B cell (primary cell): ENCODE measurements around the gene ERC1. TPM values are rescaled to one million over a fixed set of nuclear protein-coding genes. Genes with fewer than 3 reads are reported as not detected.

Source experiments
- ATAC-seq: fragments of 200-7000 bp; cut with Tn5 transposase; one replicate; pipeline ENCODE4 v1.10.0; 2021; ENCODE audit warnings: low read depth, mild to moderate bottlenecking, moderate number of reproducible peaks, moderate library complexity
- CTCF ChIA-PET: fragments of 350-600 bp; sonication (Branson Sonifier 250); formaldehyde crosslinking; loops from one replicate; lab custom pipeline; 2021; ENCODE audit warnings: antibody characterized with exemption, inconsistent platforms; lab: Charles Lee
- POLR2A ChIA-PET: fragments of 350-600 bp; sonication (Branson Sonifier 250); formaldehyde crosslinking; loops from one replicate; lab custom pipeline; 2021; ENCODE audit warnings: antibody characterized with exemption; lab: Charles Lee
- DNase-seq: peaks from one replicate; pipeline ENCODE4 v3.0.0; 2013
- H2AFZ ChIP-seq: 2 replicates; pipeline ENCODE4 v1.6.1; 2012; ENCODE audit warnings: mild to moderate bottlenecking, low read depth, low read length; ENCODE audit not compliant: insufficient read depth, poor library complexity, severe bottlenecking
- H3K27ac ChIP-seq, 2 donors: 1 replicate in 1 of 2; 2 replicates in 1 of 2; pipeline ENCODE4 v1.5.1; 2012 to 2013; ENCODE audit warnings: low read length in 2 of 2, mild to moderate bottlenecking in 2 of 2, moderate library complexity in 1 of 2
- H3K27me3 ChIP-seq, 4 experiments: fragments of 200-600 bp in 1 of 4; sonication (generic) in 1 of 4; replicated peaks in 1 of 4; 1 replicate in 2 of 4; 2 replicates in 2 of 4; pipeline versions ENCODE4 v1.6.1 to v1.7.0; 2013 to 2016; ENCODE audit warnings: low read length in 3 of 4, mild to moderate bottlenecking in 2 of 4, mixed read lengths in 1 of 4, moderate library complexity in 1 of 4; ENCODE audit not compliant: insufficient read depth in 4 of 4, control insufficient read depth in 3 of 4; ENCODE audit errors: control extremely low read depth in 1 of 4
- H3K36me3 ChIP-seq, 2 experiments: replicated peaks in 1 of 2; 1 replicate in 1 of 2; 2 replicates in 1 of 2; pipeline versions ENCODE4 v1.6.1 to v1.7.1; 2013; ENCODE audit warnings: low read length in 1 of 2; ENCODE audit not compliant: insufficient read depth in 2 of 2, control insufficient read depth in 1 of 2; ENCODE audit errors: control extremely low read depth in 1 of 2, extremely low read depth in 1 of 2
- H3K4me1 ChIP-seq, 2 donors: fragments of 200-600 bp in 1 of 2; sonication (generic) in 1 of 2; 1 replicate in 1 of 2; 2 replicates in 1 of 2; pipeline versions ENCODE4 v1.5.1 to v1.6.1; 2013 to 2017; ENCODE audit warnings: low read length in 2 of 2; ENCODE audit not compliant: control insufficient read depth in 2 of 2, insufficient read depth in 2 of 2
- H3K4me2 ChIP-seq: replicated peaks from 2 replicates; pipeline ENCODE3; 2012; ENCODE audit warnings: mild to moderate bottlenecking, low read depth, low read length; ENCODE audit not compliant: poor library complexity, severe bottlenecking
- H3K4me3 ChIP-seq, 5 experiments: fragments of 200-600 bp in 1 of 5; sonication (generic) in 1 of 5; 1 replicate in 3 of 5; 2 replicates in 2 of 5; pipeline versions ENCODE4 v1.5.1 to v1.7.0; 2011 to 2016; ENCODE audit warnings: low read length in 4 of 5, mild to moderate bottlenecking in 4 of 5, low read depth in 2 of 5, control low read depth in 1 of 5, moderate library complexity in 1 of 5; ENCODE audit not compliant: insufficient read depth in 1 of 5; ENCODE audit errors: control extremely low read depth in 1 of 5, extremely low read depth in 1 of 5
- H3K79me2 ChIP-seq: fragments of 200-600 bp; sonication (generic); one replicate; pipeline ENCODE4 v1.6.0; 2016; ENCODE audit warnings: low read length; ENCODE audit not compliant: control insufficient read depth, insufficient read depth
- H3K9ac ChIP-seq: fragments of 200-600 bp; sonication (generic); 2 replicates; pipeline ENCODE4 v1.6.1; 2017; ENCODE audit warnings: mild to moderate bottlenecking, low read length, moderate library complexity
- H3K9me3 ChIP-seq, 3 donors: one replicate each; pipeline versions ENCODE4 v1.6.1 to v1.7.1; 2013; ENCODE audit warnings: low read length in 2 of 3; ENCODE audit not compliant: control insufficient read depth in 2 of 3, insufficient read depth in 1 of 3; ENCODE audit errors: control extremely low read depth in 1 of 3
- H4K20me1 ChIP-seq: 2 replicates; pipeline ENCODE4 v1.6.0; 2012; ENCODE audit warnings: mild to moderate bottlenecking, low read length; ENCODE audit not compliant: insufficient read depth, control insufficient read depth, poor library complexity, severe bottlenecking
- H3K27ac Mint-ChIP-seq: one replicate; pipeline ENCODE4 v1.8.0; 2021; ENCODE audit warnings: mixed read lengths
- H3K27me3 Mint-ChIP-seq: one replicate; pipeline ENCODE4 v1.8.0; 2021; ENCODE audit warnings: mixed read lengths
- H3K4me1 Mint-ChIP-seq: one replicate; pipeline ENCODE4 v1.8.0; 2021; ENCODE audit warnings: mixed read lengths
- H3K4me3 Mint-ChIP-seq: one replicate; pipeline ENCODE4 v1.8.0; 2021; ENCODE audit warnings: mixed read lengths
- H3K9me3 Mint-ChIP-seq: one replicate; pipeline ENCODE4 v1.8.0; 2022; ENCODE audit warnings: mixed read lengths; ENCODE audit not compliant: insufficient read depth
- CTCF ChIP-seq: fragments of 200-600 bp; IDR thresholded peaks from one replicate; pipeline ENCODE4 v1.8.0; 2022; ENCODE audit warnings: antibody characterized with exemption, mild to moderate bottlenecking
- EZH2 ChIP-seq: IDR thresholded peaks from 2 replicates; pipeline ENCODE4 v1.6.1; 2012; ENCODE audit warnings: borderline replicate concordance, low read depth, mild to moderate bottlenecking, moderate library complexity, low read length; ENCODE audit not compliant: insufficient read depth, poor library complexity, severe bottlenecking
- WGBS: methylation state at CpG from one replicate; pipeline ENCODE4 v1.1.5; 2013; ENCODE audit warnings: missing lambda C conversion rate; ENCODE audit not compliant: insufficient coverage; 5-methylcytosine and 5-hydroxymethylcytosine counted together
- intact Hi-C: fragments of 100-400 bp; cut with micrococcal nuclease; formaldehyde crosslinking; loops from one replicate; pipeline ENCODE4 v1.10.0; 2022
- polyA plus RNA-seq: library from polyadenylated mRNA; depleted of rRNA; stranded (reverse); fragments of >200 nt; gene quantifications from 2 replicates; pipeline ENCODE4 v1.2.3, GENCODE V29; 2012
- total RNA-seq, 2 donors: library from RNA; stranded (reverse); fragments of 120-200 nt in 1 of 2; gene quantifications; 1 replicate in 1 of 2; 2 replicates in 1 of 2; pipeline versions ENCODE4 v1.2.3 to v1.2.4, GENCODE V29; 2013 to 2022

ERC1 gene
- total and polyA plus RNA-seq, 2 donors (not counting 1 experiment from before 2014, with no cell fraction given): 4.0 to 77.6 TPM

- Histone ChIP-seq H3K27me3 (no peaks in the 10 kb centered on the region), H3K4me2 (no peak overlapping the region), H3K9me3 (peaks cover 0 to 4% (median 0%) of the 10 kb centered on the region in 3 donors), H2AFZ (no peak overlapping the region), H3K4me1 (no peaks in the 10 kb centered on the region), H4K20me1 (no peaks in the 10 kb centered on the region), H3K9ac (no peak overlapping the region), H3K79me2 (peaks cover 3% of the 10 kb centered on the region), H3K4me3 (no peak overlapping the region), H3K36me3 (peaks cover 4 to 15% of the 10 kb centered on the region in 2 experiments), H3K27ac (no peak overlapping the region)
- Mint-ChIP-seq H3K27me3 (no peaks in the 10 kb centered on the region), H3K4me3 (no peak overlapping the region), H3K4me1 (no peaks in the 10 kb centered on the region), H3K27ac (no peak overlapping the region), H3K9me3 (peaks cover 2% of the 10 kb centered on the region)
- DNase-seq (no peak), ATAC-seq (no peak)
- no CpG with 5 or more reads among the region's 2 CpGs for WGBS
- POLR2A ChIA-PET: no interaction called here
- TF ChIP-seq EZH2: no peak
- TF ChIP-seq CTCF: no peak
- intact Hi-C loops: no loop called here
- CTCF ChIA-PET: no interaction called here
Observed at GRCh38 chr12:1234073-1234472, 243.1 kb downstream of the ERC1 start.

GRCh38 chr12:1246637-1247036 is 255.6 kb downstream of the ERC1 start:
- WGBS: 91% methylated on average over 1 of the region's 2 CpGs
- ATAC-seq (no peak), DNase-seq (no peak)
- Histone ChIP-seq H3K79me2 (no peaks in the 10 kb centered on the region), H2AFZ (no peak overlapping the region), H3K9me3 (no peaks in the 10 kb centered on the region), H3K36me3 (no peaks in the 10 kb centered on the region), H3K4me3 (no peak overlapping the region), H4K20me1 (no peaks in the 10 kb centered on the region), H3K4me1 (no peaks in the 10 kb centered on the region), H3K27ac (no peak overlapping the region), H3K4me2 (no peak overlapping the region), H3K27me3 (no peaks in the 10 kb centered on the region), H3K9ac (no peak overlapping the region)
- Mint-ChIP-seq H3K27ac (no peak overlapping the region), H3K4me1 (no peaks in the 10 kb centered on the region), H3K4me3 (no peak overlapping the region), H3K9me3 (no peaks in the 10 kb centered on the region), H3K27me3 (no peaks in the 10 kb centered on the region)
- intact Hi-C loops: no loop called here
- ChIA-PET POLR2A (no interaction called here), CTCF (no interaction called here)
- TF ChIP-seq CTCF: no peak
- TF ChIP-seq EZH2: no peak
